OCI-M1 (cell line): ENCODE results near the gene NFS1.
"Not testable (repeated sequence)": the region's sequence is repeated elsewhere in the genome, so short reads cannot be mapped to it uniquely, and the experiment has no call there.

Source experiments
- DNase-seq: peaks from one replicate; lab custom pipeline; 2025; lab: John Stamatoyannopoulos, UW

Gene NFS1

DNA sequence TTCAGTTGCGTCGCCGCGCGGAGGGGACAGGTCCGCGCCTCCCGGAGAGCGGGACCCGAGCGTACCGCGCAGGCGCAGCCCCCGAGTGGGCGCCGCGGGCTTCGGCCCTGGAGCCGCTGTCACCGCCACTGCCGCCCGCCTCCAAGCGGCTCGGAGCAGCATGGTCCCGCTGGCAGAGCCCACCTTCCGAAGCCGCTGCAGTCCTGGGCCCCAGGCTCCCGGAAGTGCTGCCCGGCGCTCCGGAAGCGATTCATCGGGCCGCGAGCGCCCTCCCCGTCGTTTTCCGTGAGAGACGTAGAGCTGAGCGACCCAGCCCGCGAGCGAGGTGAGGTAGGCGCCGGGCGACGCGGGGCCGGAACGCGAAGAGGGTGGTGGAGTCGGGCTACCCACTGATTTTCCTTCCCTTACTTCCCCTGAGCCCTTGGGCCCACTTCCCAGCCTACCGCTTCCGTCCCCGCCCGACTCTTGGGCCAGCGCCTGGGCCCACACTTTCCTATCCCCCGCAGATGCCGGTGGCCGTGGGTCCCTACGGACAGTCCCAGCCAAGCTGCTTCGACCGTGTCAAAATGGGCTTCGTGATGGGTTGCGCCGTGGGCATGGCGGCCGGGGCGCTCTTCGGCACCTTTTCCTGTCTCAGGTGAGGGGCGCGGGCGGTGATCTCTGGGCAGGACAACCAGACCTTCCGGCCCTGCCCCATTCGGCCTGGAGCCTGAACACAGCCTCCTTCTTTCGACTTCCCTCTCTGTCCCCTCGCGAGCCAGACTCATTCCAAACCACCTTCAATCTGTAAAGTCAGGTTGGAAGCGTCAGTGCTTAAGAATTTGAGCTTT lies at the start of gene NFS1, which contains the start of gene ROMO1:
TSS of gene NFS1 (minus strand) at position 226 of the 830 bp plus-strand sequence. CDS start at position 162, 64 bp downstream.
TSS of gene ROMO1 (plus strand) at position 279 of the 830 bp plus-strand sequence. CDS start at position 507, 228 bp downstream.
- peak; percentile 92 for DNase-seq

GRCh38 chr20:35744492-35744841 lies 45.3 kb upstream of the NFS1 start:
- DNase-seq = not testable (repeated sequence)

DNA sequence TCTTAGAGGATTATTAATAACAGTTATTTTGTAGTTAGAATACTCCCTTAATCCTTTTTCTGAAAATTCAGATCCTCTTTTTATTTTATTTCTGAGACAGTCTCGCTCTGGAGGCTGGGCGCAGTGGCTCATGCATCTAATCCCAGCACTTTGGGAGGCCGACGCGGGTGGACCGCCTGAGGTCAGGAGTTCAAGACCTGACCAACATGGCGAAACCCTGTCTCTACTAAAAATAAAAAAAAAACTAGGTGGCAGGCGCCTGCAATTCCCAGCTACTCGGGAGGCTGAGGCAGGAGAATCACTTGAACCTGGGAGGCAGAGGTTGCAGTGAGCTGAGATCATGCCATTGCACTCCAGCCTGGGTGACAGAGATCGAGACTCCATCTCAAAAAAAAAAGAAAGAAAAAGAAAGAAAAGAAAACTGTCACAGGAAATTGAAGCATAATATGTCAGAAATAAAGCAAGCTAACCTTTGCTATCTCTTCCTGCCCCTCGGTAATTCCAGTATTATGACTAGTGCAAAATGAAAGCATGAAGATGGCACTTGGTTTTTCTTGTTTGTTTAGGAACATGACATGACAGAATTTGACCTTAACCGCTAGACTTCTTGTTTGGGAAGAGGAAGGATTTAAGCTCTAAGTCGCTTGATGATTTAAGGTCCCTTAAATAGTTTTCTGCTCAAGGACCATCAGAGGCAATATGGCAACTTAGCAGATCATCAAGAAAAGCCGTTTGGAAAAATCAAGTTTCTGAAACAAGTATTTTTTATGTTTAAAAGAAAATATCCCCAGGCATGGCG lies 44.7 kb upstream of the NFS1 start:
- peak; percentile 80 for DNase-seq

DNA sequence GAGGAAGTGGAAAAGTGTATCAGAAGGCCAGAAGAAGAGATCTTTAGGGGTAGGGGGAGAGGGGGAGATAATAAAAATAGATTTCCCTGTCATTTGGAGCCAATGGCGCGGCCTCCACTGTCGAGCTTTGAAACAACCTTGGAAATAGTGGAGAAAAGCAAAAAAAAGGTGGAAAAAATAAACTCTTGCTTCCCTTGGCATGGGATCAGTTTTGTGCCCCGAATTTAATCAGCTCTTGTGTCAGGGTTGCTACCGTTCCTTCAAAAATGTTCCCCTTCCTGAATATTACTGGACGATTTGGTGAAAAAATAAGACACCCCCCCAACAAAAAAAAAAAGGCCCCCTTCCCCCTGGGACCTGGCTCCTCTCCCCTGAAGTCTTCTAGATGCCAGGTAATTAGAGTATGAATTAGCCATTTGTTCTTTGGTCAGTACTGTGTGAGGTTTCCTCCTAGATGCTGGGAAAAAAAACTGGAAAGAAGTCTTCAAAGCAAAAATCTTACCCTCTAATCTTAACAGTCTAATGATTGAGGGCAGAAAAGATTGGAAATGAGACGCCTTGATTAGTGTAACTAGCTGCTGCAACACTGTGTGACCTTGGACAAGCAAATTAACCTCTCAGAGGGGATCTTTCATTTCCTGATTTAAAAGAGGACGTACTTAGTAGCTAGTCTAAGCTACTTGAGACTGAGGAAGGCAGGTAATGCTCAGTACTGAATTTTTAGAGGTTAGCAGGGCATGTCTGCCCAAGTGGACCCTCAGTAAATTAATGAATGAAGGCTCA lies 43.8 kb upstream of the NFS1 start:
- peak; percentile 78 for DNase-seq

DNA sequence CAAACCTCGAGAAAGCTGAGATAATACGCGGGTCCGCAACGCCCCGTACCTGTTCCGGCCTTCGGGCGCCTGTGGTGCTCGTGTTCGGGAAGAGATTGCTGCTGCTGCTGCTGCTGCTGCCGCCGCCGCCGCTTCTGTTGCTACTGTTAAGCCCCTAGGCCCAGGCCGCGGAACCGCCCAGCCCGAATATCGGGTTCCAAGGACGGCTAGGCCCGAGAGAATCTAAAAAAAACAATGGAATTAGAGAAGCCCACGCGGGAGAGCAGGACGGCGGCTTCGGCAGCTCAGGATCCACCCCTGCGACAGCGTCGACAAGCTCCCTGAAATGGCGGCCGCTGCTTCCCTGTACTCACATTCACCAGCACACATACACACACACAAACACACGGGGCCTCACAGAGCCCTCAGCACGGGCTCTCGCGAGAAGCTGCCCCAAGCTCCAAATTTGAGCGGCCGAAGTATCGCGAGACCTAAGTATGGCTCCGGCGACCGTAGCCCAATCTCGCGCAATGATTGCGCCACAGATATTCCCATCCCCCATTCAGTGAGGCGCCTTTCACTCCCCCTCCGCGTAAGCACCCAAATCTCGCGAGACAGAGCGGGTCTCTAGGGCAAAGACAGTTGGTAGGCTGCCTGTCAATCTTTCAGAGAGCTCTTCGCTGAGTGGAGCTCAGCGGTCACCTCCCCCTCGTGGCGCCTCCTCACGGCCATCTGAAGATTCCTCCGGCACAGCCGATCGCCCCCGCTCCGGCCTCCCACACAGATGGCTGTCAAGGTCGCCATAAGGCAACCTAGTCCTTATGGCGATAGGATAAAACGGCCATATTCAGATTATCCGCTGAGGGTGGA lies 43.0 kb upstream of the NFS1 start, which contains the start of gene RBM39:
TSS of gene RBM39 (minus strand) at position 369 of the 849 bp plus-strand sequence. CDS start 1,386 bp downstream, outside the sequence.
- peak; percentile 100 for DNase-seq

DNA sequence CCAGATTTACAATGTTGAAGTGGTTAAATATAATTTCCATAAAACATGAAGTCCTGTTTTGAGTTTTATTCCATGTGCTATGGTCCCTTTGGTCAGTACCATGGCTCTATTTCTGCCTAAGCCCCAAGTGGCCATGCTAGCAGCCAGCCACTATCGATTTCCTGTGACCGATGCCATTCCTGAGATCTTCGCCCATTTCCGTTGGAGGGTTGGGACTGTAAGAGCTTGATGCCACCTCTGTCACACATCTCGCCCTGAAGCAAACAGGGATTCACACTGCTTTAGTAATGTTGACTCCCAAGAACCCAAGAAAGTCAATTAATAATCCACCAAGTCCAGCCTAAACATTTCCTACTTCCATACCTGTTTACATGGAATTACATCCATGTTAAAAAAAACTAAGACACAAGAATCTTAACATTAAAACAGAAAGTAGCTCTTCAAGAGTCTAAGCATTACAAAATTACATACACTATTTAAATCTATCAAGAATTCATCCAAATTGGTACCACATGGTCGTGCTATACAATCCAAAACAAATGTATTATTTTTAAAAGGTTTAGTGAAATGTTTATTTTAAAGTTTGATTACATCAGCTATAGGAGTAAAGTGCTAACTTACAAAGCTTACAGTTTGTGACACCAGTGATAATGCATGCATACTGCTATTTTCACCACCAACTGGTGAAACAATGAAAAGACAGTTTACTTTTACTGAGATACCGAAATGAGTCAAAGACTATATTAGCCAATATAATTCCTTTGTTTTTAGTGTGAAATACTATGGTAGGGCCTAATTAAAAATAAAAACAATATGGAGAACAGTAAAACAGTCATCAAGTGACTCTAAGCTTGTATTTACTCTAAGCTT lies 40.4 kb upstream of the NFS1 start:
- peak; percentile 61 for DNase-seq

DNA sequence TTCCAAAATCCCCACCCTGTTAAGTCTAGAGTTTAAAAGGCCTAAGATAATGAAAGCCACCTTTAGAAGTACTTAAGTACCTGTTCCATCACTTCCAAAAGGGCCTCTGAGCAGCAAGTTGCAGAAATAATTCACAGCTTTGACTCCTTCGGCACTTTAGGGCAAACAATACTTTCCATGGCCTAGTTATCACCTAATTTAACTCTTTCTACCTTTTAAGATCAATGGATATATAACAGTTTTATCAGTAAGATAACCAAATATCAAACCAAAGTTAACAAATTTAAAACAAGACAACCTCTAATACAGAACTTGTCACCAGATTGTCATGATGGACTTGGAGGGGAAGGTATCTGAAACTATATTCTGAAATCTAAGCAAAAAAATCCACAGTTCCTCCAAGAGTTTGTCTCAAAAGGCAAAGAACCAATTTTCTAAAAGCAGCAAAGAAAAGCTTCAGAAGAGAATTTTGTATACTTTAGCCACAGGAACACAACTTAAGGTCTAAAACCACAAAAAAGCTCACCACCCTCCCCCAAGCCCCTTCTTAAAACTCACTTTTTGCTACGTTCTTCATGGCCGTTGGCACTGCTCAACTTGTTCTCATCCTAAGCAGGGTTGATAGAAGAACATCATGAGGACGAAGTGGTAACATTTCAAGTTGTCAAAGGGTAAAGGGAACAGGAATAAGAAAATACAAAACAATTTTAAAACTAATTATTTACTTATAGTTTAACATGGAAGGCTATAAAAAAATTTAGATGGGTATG lies 39.4 kb upstream of the NFS1 start:
- no peak for DNase-seq

DNA sequence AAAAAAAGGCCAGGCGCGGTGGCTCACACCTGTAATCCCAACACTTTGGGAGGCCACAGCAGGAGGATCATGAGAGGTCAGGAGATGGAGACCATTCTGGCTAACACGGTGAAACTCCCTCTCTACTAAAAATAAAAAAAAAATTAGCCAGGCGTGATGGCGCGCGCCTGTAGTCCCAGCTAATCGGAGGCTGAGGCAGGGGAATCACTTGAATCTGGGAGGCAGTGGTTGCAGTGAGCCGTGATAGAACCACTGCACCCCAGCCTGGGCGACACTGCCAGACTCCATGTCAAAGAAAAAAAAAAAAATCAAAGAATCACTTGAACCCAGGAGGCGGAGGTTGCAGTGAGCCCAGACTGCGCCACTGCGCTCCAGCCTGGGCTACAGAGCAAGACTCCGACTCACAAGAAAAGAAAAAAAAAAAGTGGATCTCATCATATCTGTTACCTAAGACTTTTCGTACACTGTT lies 38.7 kb upstream of the NFS1 start:
- DNase-seq = no peak

DNA sequence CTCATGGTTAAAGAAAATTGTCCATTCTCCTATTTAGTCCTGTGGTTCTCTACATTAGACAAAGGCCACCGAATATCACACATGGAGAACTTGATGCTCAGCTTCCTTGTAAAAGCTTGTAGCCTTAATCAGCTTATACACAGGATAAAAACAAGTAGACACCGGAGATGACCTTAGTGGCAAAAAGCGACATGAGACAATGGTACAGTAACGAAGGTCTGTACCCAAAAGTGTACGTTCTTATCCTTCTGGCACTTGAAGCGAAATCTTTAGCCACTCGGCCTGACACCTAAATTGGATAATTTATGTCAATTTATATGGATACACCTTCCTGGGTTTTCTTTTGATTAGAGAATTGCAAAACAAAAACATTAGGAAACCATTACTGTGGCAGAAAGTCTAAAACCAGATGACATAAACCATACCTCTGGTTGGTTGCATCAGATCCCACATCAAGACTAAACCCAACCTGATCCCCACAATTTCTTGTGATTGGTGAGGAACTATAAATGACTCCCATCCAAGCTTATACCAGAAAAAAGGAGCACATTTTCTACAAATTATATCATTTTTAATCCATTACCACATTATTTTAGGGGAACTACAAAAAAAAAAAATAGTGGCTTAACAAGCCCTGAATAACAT lies 36.8 kb upstream of the NFS1 start:
- DNase-seq = no peak

- no peak for DNase-seq
Measured at GRCh38 chr20:35734777-35735649, 35.9 kb upstream of the NFS1 start.

- DNase-seq = no peak
Measured at GRCh38 chr20:35734374-35734773, 35.2 kb upstream of the NFS1 start.

GRCh38 chr20:35732644-35732982 lies 33.5 kb upstream of the NFS1 start:
- no peak for DNase-seq

GRCh38 chr20:35731862-35732643 lies 32.9 kb upstream of the NFS1 start:
- DNase-seq = no peak

DNA sequence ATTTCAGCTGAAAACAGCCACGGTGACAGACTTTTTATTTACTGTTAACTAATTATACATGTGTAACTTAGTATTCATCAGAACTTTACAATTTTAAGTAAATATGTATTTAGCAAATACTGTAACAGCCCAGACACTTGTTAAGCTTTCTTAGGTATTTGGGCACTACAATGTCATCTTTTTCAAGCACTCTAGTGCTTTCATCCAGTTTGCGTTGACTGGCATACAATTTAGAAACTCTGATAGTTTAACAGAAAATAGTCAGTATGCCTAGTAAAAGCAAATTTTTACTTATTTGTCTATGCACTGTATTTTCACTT lies 32.3 kb upstream of the NFS1 start:
- DNase-seq = no peak

GRCh38 chr20:35730583-35731468 lies 31.7 kb upstream of the NFS1 start:
- no peak for DNase-seq
